ENCODE measurements around the gene GALNT18.

Gene GALNT18

GRCh38 chr11:11416502-11416901 lies 205.3 kb downstream of the GALNT18 start:
- in situ Hi-C loops (cut with MboI; ENCODE audit: low sequenced_read_pairs), result no loop called here

- in situ Hi-C loops (cut with MboI; ENCODE audit: low sequenced_read_pairs), result no loop called here
Measured at GRCh38 chr11:11415901-11416300, 205.9 kb downstream of the GALNT18 start.

GRCh38 chr11:11414996-11415395 lies 206.8 kb downstream of the GALNT18 start:
- in situ Hi-C loops (cut with MboI; ENCODE audit: low sequenced_read_pairs), result no loop called here

- in situ Hi-C loops (cut with MboI; ENCODE audit: low sequenced_read_pairs), result no loop called here
Measured at GRCh38 chr11:11413776-11414175, 208.0 kb downstream of the GALNT18 start.

- in situ Hi-C loops (cut with MboI; ENCODE audit: low sequenced_read_pairs), result no loop called here
Measured at GRCh38 chr11:11411401-11411985, 210.3 kb downstream of the GALNT18 start.

GRCh38 chr11:11409901-11410300 lies 211.9 kb downstream of the GALNT18 start:
- in situ Hi-C loops (cut with MboI; ENCODE audit: low sequenced_read_pairs), result no loop called here

- in situ Hi-C loops (cut with MboI; ENCODE audit: low sequenced_read_pairs), result no loop called here
Measured at GRCh38 chr11:11409224-11409623, 212.6 kb downstream of the GALNT18 start.

GRCh38 chr11:11408436-11409221 lies 213.2 kb downstream of the GALNT18 start:
- in situ Hi-C loops (cut with MboI; ENCODE audit: low sequenced_read_pairs), result no loop called here

GRCh38 chr11:11407763-11408084 lies 214.1 kb downstream of the GALNT18 start:
- in situ Hi-C loops (cut with MboI; ENCODE audit: low sequenced_read_pairs), result no loop called here

- in situ Hi-C loops (cut with MboI; ENCODE audit: low sequenced_read_pairs), result no loop called here
Measured at GRCh38 chr11:11407065-11407762, 214.6 kb downstream of the GALNT18 start.

GRCh38 chr11:11406652-11407051 lies 215.2 kb downstream of the GALNT18 start:
- in situ Hi-C loops (cut with MboI; ENCODE audit: low sequenced_read_pairs), result no loop called here

- in situ Hi-C loops (cut with MboI; ENCODE audit: low sequenced_read_pairs), result no loop called here
Measured at GRCh38 chr11:11403763-11404725, 217.8 kb downstream of the GALNT18 start.

- in situ Hi-C loops (cut with MboI; ENCODE audit: low sequenced_read_pairs), result no loop called here
Measured at GRCh38 chr11:11401960-11402535, 219.8 kb downstream of the GALNT18 start.

GRCh38 chr11:11400635-11401232 lies 221.1 kb downstream of the GALNT18 start:
- in situ Hi-C loops (cut with MboI; ENCODE audit: low sequenced_read_pairs), result no loop called here

GRCh38 chr11:11400121-11400520 lies 221.7 kb downstream of the GALNT18 start:
- in situ Hi-C loops (cut with MboI; ENCODE audit: low sequenced_read_pairs), result no loop called here

- in situ Hi-C loops (cut with MboI; ENCODE audit: low sequenced_read_pairs), result no loop called here
Measured at GRCh38 chr11:11397781-11398180, 224.0 kb downstream of the GALNT18 start.

GRCh38 chr11:11397036-11397415 lies 224.8 kb downstream of the GALNT18 start:
- in situ Hi-C loops (cut with MboI; ENCODE audit: low sequenced_read_pairs), result no loop called here

- in situ Hi-C loops (cut with MboI; ENCODE audit: low sequenced_read_pairs), result no loop called here
Measured at GRCh38 chr11:11396301-11397035, 225.3 kb downstream of the GALNT18 start.

GRCh38 chr11:11395126-11395525 lies 226.7 kb downstream of the GALNT18 start:
- in situ Hi-C loops (cut with MboI; ENCODE audit: low sequenced_read_pairs), result no loop called here

GRCh38 chr11:11394241-11394640 lies 227.6 kb downstream of the GALNT18 start:
- in situ Hi-C loops (cut with MboI; ENCODE audit: low sequenced_read_pairs), result no loop called here
